CD4-positive, alpha-beta T cell treated with Interleukin-17A for 4 hours (primary cell): ENCODE results near the gene SPATA31D1.
"Not testable (repeated sequence)": the region's sequence is repeated elsewhere in the genome, so short reads cannot be mapped to it uniquely, and the experiment has no call there.

Experiments
- DNase-seq: peaks from one replicate; pipeline ENCODE4 v3.0.0-alpha.2; 2020; ENCODE audit warnings: mixed read lengths

SPATA31D1 gene

GRCh38 chr9:81988472-81988871 is at the start of gene SPATA31D1:
Gene SPATA31D1 (plus strand): TSS chr9:81988772. CDS start chr9:81988819, 47 bp downstream.
- not testable (repeated sequence) for DNase-seq

- DNase-seq: not testable (repeated sequence)
Observed at GRCh38 chr9:81943393-81943792, 45.2 kb upstream of the SPATA31D1 start, which contains the start of gene SPATA31D3. Gene SPATA31D3 (plus strand): TSS chr9:81943500. CDS start chr9:81943586, 86 bp downstream.

- DNase-seq: not testable (repeated sequence)
Observed at GRCh38 chr9:81948650-81949049, 39.9 kb upstream of the SPATA31D1 start.

- no peak for DNase-seq
Observed at GRCh38 chr9:81953096-81953495, 35.5 kb upstream of the SPATA31D1 start.

- no peak for DNase-seq
Observed at GRCh38 chr9:81955625-81956024, 32.9 kb upstream of the SPATA31D1 start.

- no peak for DNase-seq
Observed at GRCh38 chr9:81964218-81965171, 24.1 kb upstream of the SPATA31D1 start.

- no peak for DNase-seq
Observed at GRCh38 chr9:81968026-81968425, 20.5 kb upstream of the SPATA31D1 start.

GRCh38 chr9:81969971-81970370 is 18.6 kb upstream of the SPATA31D1 start:
- DNase-seq: no peak

- no peak for DNase-seq
Observed at GRCh38 chr9:81971727-81972126, 16.8 kb upstream of the SPATA31D1 start.

GRCh38 chr9:81974764-81975163 is 13.8 kb upstream of the SPATA31D1 start:
- DNase-seq: no peak

- no peak for DNase-seq
Observed at GRCh38 chr9:81976351-81976750, 12.2 kb upstream of the SPATA31D1 start.

GRCh38 chr9:81979196-81979595 is 9.4 kb upstream of the SPATA31D1 start:
- DNase-seq: no peak

- no peak for DNase-seq
Observed at GRCh38 chr9:81980568-81980967, 8.0 kb upstream of the SPATA31D1 start.

- no peak for DNase-seq
Observed at GRCh38 chr9:81981883-81982282, 6.7 kb upstream of the SPATA31D1 start.

- DNase-seq: no peak
Observed at GRCh38 chr9:81984928-81985327, 3.6 kb upstream of the SPATA31D1 start.

GRCh38 chr9:81986051-81986450 is 2.5 kb upstream of the SPATA31D1 start:
- no peak for DNase-seq

GRCh38 chr9:81989700-81990099 is 1.1 kb downstream of the SPATA31D1 start:
- DNase-seq: no peak

GRCh38 chr9:81993656-81994055 is 5.1 kb downstream of the SPATA31D1 start:
- DNase-seq: no peak

GRCh38 chr9:81999806-82000205 is 11.2 kb downstream of the SPATA31D1 start:
- DNase-seq: no peak

- DNase-seq: no peak
Observed at GRCh38 chr9:82010711-82011110, 22.1 kb downstream of the SPATA31D1 start.

GRCh38 chr9:82011133-82011532 is 22.6 kb downstream of the SPATA31D1 start:
- no peak for DNase-seq

- no peak for DNase-seq
Observed at GRCh38 chr9:82012276-82012675, 23.7 kb downstream of the SPATA31D1 start.

- DNase-seq: no peak
Observed at GRCh38 chr9:82020331-82020730, 31.8 kb downstream of the SPATA31D1 start.

- no peak for DNase-seq
Observed at GRCh38 chr9:82021198-82021597, 32.6 kb downstream of the SPATA31D1 start.
